HG02943 (cell line): ENCODE data around the gene FBXO48.
"Not testable (repeated sequence)": the region's sequence is repeated elsewhere in the genome, so short reads cannot be mapped to it uniquely, and the experiment has no call there.

Experiments
- ATAC-seq: cut with Tn5 transposase; IDR thresholded peaks from one replicate; pipeline ENCODE4 v1.9.1; 2021; ENCODE audit warnings: mild to moderate bottlenecking, low read depth, moderate library complexity; ENCODE audit not compliant: unreplicated experiment

FBXO48 gene

GRCh38 chr2:68472796-68473414, 5.8 kb upstream of the FBXO48 start:
- no peak for ATAC-seq

- no peak for ATAC-seq
These were observed 4.3 kb upstream of the FBXO48 start for GRCh38 chr2:68471385-68471784.

GRCh38 chr2:68469935-68470334, 2.8 kb upstream of the FBXO48 start:
- no peak for ATAC-seq

- ATAC-seq, result no peak
These were observed 1.7 kb upstream of the FBXO48 start for GRCh38 chr2:68468801-68469200.

- peak; percentile 33 for ATAC-seq
These were observed 367 bp downstream of the FBXO48 start for GRCh38 chr2:68466778-68467076.

GRCh38 chr2:68466361-68466777, 725 bp downstream of the FBXO48 start:
- no peak for ATAC-seq

DNA sequence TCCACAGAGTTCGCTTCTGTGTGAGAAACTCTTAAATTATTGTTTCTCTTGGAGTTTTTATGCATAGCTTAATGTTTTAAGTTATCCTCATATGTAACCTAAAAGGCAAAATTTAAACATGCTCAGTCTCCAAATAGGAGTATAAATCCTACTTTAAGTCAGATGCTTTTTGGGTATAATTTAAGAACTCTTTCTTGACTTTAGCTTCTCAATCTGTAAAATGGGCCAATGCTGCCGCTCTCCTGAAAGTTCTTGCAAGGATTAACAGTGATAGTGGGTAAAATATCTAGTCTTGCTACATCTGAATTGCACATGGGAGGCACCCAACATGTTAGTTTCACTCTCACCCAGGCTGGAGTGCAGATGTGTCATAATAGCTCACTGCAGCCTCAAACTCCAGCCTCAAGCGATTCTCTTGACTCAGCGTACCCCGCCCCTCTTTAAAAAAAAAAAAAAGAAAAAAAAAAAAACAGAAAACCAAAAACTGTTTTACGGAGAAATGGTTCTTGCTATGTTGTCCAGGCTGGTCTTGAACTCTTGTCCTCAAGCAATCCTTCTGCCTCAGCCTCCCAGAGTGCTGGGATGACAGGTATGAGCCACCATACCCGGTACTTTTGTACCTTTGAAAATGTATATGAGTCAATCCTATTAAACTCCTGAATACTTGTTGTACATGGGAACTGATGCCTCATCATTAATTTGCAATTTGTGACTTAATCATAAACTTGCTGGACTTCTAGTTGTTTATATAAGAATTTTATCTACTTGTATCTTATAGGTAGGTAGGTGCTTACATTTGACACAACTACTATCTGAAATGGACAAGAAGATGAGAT, 1.8 kb downstream of the FBXO48 start:
- no peak for ATAC-seq

DNA sequence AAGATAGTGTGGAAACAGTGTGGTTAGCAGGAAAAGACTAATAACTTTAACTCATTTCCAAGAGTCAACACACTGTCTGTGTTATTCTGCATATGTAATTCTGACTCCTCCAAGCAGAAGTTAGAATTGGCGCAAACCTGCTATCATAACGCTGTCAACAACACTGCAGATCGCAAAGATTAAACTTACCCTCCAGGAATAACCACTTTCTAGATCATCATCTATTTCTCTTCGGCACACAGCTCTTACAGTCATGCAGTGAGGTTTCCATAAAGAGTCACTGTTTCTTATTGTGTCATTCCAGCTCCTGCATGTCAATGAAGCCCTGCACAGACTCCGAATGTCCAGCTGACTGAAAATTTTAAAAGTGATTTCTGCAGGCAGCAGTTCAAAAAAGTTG, 2.4 kb downstream of the FBXO48 start:
- ATAC-seq, result no peak

GRCh38 chr2:68463287-68463877, 3.7 kb downstream of the FBXO48 start:
- no peak for ATAC-seq

DNA sequence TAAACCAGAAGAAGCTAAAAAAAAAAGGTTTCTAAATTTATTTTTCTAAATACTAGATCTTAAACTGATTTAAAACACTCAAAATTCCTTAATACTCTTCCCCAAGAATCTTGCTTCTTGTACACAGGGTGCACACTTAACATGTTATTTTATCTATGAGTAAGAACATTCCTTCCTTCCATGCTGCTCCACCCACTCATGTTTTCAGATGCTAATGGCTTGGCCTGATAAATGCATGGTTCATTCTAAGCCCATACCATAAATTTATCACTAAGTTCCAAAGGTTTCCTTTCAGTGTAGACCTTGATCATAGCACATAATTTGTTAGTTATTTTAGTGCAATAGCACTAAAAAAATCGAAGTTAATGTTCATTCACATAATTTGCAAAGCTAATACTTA, 8.1 kb downstream of the FBXO48 start:
- ATAC-seq, result no peak

- no peak for ATAC-seq
These were observed 10.9 kb downstream of the FBXO48 start for GRCh38 chr2:68456198-68456597.

GRCh38 chr2:68454719-68455118, 12.4 kb downstream of the FBXO48 start:
- ATAC-seq, result no peak

- ATAC-seq, result no peak
These were observed 13.2 kb downstream of the FBXO48 start for GRCh38 chr2:68453761-68454360.

DNA sequence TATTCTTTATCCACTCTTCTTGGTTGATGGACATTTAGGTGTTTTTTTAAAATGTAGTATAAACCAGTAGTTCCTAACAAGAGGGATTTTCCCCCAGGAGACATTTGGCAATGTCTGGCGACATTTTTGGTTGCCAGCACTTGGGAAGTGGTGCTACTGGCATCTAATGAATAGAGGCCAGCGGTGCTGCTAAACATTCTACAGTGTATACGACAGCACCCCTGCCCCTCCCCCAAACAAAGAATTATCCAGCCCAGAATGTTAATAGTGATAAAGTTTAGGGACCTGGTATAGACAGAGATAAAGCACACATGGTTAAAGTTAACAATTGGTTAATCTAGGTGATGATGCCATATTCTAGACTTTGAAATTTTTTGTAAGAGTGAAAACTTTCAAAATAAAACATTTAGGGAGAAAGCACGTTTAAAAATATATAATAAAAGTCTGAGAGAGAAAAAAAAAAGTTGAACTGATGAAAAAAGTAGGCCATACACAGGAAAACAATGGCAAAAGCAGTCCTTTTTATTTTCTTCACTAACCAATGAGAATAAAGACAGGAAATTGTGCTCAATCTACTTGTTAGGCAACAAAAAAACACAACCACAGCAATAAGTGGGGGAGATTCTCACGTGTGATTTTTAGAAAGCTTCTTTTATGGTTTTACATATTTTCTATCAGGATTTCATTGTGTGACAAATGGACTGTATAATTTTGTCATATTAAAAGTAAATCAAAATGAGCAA, 14.8 kb downstream of the FBXO48 start:
- ATAC-seq, result no peak

- no peak for ATAC-seq
These were observed 18.1 kb downstream of the FBXO48 start for GRCh38 chr2:68448671-68449653.

DNA sequence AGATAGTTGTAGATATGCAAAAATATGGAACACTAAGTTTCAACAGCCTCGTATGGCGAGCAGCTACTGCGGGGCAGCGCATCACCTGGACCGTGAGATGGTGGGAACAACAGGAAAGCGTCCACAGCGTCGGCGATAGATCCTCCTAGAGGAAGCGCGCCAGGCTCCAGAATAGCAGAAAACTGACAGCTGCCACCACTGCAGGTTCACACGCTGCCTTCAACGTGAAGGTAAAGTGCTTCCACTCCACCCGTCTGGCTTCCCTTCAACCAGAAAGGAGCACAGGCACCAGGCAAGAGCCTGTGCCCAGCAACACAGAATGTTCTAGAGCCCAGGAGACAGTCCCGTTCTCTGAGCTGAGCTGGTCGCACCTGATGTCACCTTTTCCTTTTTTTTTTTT, 20.0 kb downstream of the FBXO48 start:
- ATAC-seq, result no peak

- not testable (repeated sequence) for ATAC-seq
These were observed 20.7 kb downstream of the FBXO48 start for GRCh38 chr2:68446425-68446824.

DNA sequence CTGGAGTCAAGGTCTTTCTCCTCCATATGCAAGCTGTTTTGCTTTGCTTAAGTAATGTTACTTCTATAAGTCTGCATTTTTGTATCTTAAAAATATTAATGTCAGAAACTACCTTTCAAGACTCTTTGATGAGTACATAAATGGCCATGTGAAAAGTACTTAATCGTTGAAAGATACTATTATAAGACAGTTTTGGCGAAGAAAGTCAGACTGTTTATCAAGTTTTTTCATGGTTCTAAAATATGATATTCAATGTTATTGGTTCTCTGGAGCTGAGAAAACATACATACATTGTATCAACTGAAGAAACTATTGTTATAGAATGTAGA, 25.1 kb downstream of the FBXO48 start:
- ATAC-seq, result no peak

- peak; percentile 99 for ATAC-seq
These were observed 25.7 kb downstream of the FBXO48 start for GRCh38 chr2:68441179-68441993.
